HG02798 (cell line): ENCODE measurements around the gene CD160.

Experiments used
- ATAC-seq: cut with Tn5 transposase; IDR thresholded peaks from one replicate; pipeline ENCODE4 v1.9.1; 2021; ENCODE audit warnings: mild to moderate bottlenecking; ENCODE audit not compliant: unreplicated experiment, poor library complexity

CD160 gene

GRCh38 chr1:145788580-145788979 is 69.3 kb downstream of the CD160 start:
- no peak for ATAC-seq
